Vagina (tissue), 2 donors: ENCODE measurements around the gene RGS3. TPM values are rescaled to one million over a fixed set of nuclear protein-coding genes. Genes with fewer than 3 reads are reported as not detected.

Source experiments
- DNase-seq, 2 donors: peaks; one replicate each; pipeline ENCODE4 v3.0.0-alpha.2; 2017; ENCODE audit errors: extremely low spot score in 2 of 2
- H3K27ac ChIP-seq: fragments of 200-600 bp; sonication (generic); one replicate; pipeline ENCODE4 v1.5.1; 2019
- H3K27me3 ChIP-seq: fragments of 200-600 bp; sonication (generic); one replicate; pipeline ENCODE4 v1.5.1; 2019
- H3K36me3 ChIP-seq, 2 donors: fragments of 200-600 bp; sonication (generic); one replicate each; pipeline ENCODE4 v1.5.1; 2017 to 2019
- H3K4me1 ChIP-seq: fragments of 200-600 bp; sonication (generic); one replicate; pipeline ENCODE4 v1.5.1; 2019
- H3K4me3 ChIP-seq, 2 donors: fragments of 200-600 bp; sonication (generic); 1 replicate in 1 of 2; 2 replicates in 1 of 2; pipeline ENCODE4 v1.5.1; 2016 to 2019
- H3K9me3 ChIP-seq: fragments of 200-600 bp; sonication (generic); one replicate; pipeline ENCODE4 v1.5.1; 2019
- POLR2A ChIP-seq, 2 donors: fragments of 450-650 bp; IDR thresholded peaks; one replicate each; pipeline ENCODE4 v1.6.1; 2017; ENCODE audit warnings: antibody characterized with exemption in 2 of 2, mild to moderate bottlenecking in 2 of 2, moderate library complexity in 2 of 2
- POLR2AphosphoS5 ChIP-seq, 2 donors: sonication (generic); formaldehyde crosslinking; IDR thresholded peaks; one replicate each; pipeline ENCODE4 v1.9.0; 2017; ENCODE audit warnings: antibody characterized with exemption in 2 of 2, mild to moderate bottlenecking in 2 of 2, low read depth in 1 of 2; ENCODE audit not compliant: insufficient read depth in 1 of 2
- intact Hi-C: fragments of 100-400 bp; cut with DNase I; formaldehyde crosslinking; loops from one replicate; pipeline ENCODE4 v1.15.1; 2023
- total RNA-seq: library from RNA; depleted of rRNA; stranded (reverse); fragments of >200 nt; gene quantifications from one replicate; pipeline ENCODE4 v1.2.3, GENCODE V29; 2016
- TF ChIP-seq, protein P1 (sequence below), 3 experiments: fragments of 450-650 bp in 2 of 3; fragments of 200-600 bp in 1 of 3; sonication (generic) in 1 of 3; IDR thresholded peaks; one replicate each; pipeline ENCODE4 v1.5.1; 2017 to 2019; ENCODE audit warnings: antibody characterized with exemption in 3 of 3, mild to moderate bottlenecking in 2 of 3, moderate library complexity in 2 of 3

RGS3 gene
- total RNA-seq, 1 donor from 2014 or later: 27.0 TPM

DNA sequence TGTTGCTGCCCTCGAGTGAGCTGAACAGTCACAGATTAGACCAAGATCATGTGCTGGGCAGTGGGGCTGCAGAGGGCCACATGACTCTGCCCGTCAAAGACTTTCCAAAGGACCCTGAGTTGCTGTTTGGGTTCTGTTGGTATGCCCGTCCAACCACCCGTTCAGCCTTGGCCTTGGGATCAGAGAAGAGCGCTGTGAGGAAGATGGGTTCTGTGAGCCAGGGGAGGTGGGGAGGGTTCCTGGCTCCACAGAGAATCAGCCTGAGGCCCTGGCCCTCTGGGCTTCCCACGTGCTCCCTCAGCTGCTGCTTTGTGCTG is 72.6 kb downstream of the RGS3 start:
- peaks cover 5% of the 10 kb centered on the region for H3K4me1 ChIP-seq
- H3K27me3 ChIP-seq: no peaks in the 10 kb centered on the region
- no peak for DNase-seq
- no peaks in the 10 kb centered on the region for H3K36me3 ChIP-seq
- TF ChIP-seq POLR2A (IDR thresholded peaks at IDR 0.05): no peak
- TF ChIP-seq, protein P1, sequence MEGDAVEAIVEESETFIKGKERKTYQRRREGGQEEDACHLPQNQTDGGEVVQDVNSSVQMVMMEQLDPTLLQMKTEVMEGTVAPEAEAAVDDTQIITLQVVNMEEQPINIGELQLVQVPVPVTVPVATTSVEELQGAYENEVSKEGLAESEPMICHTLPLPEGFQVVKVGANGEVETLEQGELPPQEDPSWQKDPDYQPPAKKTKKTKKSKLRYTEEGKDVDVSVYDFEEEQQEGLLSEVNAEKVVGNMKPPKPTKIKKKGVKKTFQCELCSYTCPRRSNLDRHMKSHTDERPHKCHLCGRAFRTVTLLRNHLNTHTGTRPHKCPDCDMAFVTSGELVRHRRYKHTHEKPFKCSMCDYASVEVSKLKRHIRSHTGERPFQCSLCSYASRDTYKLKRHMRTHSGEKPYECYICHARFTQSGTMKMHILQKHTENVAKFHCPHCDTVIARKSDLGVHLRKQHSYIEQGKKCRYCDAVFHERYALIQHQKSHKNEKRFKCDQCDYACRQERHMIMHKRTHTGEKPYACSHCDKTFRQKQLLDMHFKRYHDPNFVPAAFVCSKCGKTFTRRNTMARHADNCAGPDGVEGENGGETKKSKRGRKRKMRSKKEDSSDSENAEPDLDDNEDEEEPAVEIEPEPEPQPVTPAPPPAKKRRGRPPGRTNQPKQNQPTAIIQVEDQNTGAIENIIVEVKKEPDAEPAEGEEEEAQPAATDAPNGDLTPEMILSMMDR (IDR thresholded peaks at IDR 0.05): no peak
- no peak for TF ChIP-seq POLR2AphosphoS5 (IDR thresholded peaks at IDR 0.05; ENCODE audit: insufficient read depth in 1 of 2, low read depth in 1 of 2)
- no peaks in the 10 kb centered on the region for H3K9me3 ChIP-seq
- H3K27ac ChIP-seq: peak overlapping the region; percentile 12
- intact Hi-C loops: no loop called here
- H3K4me3 ChIP-seq: no peak overlapping the region

DNA sequence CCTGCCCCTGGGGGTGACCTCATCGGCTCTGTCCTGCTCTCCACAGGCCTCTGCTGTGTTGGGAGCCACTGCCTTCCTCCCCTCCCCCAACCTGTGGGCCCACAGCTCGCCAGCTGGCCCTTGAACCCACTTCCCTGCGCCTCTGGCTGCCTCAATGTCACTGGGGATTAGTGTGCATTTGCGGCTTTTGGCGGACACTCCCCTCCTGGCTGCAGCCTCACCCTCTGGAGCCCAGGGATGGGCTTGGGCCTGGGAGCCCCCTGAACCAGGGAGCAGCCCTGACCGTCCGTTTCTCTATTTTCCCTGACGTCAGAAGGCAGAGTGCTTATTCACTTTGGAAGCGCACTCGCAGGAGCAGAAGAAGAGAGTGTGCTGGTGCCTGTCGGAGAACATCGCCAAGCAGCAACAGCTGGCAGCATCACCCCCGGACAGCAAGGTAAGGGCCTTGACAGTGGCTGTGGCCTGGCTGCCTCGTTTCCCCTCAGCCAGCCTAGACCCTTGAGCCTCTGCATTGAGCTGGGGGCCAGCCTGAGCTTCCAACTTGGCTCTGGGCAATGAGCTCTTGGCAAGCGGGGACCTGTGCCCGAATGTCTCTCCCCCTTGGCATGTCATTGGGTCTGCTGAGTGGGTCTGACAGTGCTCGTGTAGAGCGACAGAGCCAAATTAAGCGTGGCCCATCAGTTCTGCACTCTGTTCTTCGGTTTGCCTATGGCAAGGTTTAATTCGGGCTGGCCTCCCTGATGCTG is 73.1 kb downstream of the RGS3 start:
- Histone ChIP-seq H3K27me3 (no peaks in the 10 kb centered on the region), H3K9me3 (no peaks in the 10 kb centered on the region), H3K4me3 (no peak overlapping the region), H3K36me3 (no peaks in the 10 kb centered on the region), H3K27ac (peak overlapping the region; percentile 12), H3K4me1 (peaks cover 5% of the 10 kb centered on the region)
- TF ChIP-seq POLR2A (IDR thresholded peaks at IDR 0.05) (no peak), POLR2AphosphoS5 (IDR thresholded peaks at IDR 0.05; ENCODE audit: insufficient read depth in 1 of 2, low read depth in 1 of 2) (peak in 1 of 2 donors; percentile 44)
- TF ChIP-seq, protein P1 (IDR thresholded peaks at IDR 0.05): no peak
- DNase-seq: no peak
- intact Hi-C loops: no loop called here

DNA sequence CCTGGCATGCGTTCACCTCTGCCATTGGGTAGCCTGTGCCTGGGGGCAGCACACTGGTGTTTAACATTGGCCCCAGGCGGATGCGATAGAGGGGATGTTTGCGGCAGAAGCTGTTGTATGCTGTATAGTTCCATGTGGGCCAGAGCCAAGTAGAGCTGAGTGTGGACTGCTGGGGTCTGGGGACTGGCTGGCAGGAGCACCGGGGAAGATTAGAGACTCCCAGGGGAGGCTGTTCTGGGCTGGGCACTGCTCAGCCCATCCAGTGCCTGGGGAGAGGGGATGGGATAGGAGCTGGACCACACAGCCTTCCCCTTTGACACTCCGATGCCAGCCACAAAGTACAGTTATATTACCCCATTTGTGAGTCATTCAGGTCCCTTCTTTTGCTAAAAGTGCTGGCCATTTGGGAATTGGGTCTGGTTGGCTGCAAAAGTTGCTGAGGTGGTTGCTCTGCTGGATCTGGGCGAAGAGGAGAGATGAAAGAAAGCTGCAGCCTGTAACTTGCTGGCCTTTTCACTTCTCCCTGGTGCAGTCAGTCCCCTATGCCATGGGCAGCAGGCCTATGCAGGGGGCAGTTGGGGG is 73.8 kb downstream of the RGS3 start:
- no peak overlapping the region for H3K4me3 ChIP-seq

DNA sequence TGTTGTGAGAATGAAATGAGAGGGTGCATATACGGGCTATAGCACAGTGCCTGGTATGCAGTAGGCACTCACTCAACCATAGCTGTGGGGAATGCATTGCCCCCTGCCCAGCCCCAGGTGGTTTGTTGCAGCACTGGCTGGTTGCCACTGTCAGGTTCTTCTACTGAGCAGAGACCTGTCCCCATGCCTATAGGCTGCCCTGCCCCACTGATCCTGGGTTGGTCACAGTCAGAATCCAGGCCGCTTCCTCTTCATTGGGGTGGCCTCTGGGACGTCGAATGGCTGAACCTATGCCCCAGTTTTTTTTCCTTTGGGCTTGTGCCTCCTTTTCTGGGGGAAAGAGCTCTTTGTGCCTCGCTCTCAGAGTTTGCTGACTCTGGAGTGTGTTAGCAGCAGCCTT is 74.6 kb downstream of the RGS3 start:
- H3K9me3 ChIP-seq: no peaks in the 10 kb centered on the region
- H3K4me3 ChIP-seq: no peak overlapping the region
- no peaks in the 10 kb centered on the region for H3K36me3 ChIP-seq
- no peak overlapping the region for H3K27ac ChIP-seq
- intact Hi-C loops: no loop called here
- no peak for TF ChIP-seq POLR2AphosphoS5 (IDR thresholded peaks at IDR 0.05; ENCODE audit: insufficient read depth in 1 of 2, low read depth in 1 of 2)
- no peak for TF ChIP-seq POLR2A (IDR thresholded peaks at IDR 0.05)
- TF ChIP-seq, protein P1 (IDR thresholded peaks at IDR 0.05): no peak
- H3K4me1 ChIP-seq: peaks cover 5% of the 10 kb centered on the region
- DNase-seq: no peak
- H3K27me3 ChIP-seq: no peaks in the 10 kb centered on the region

More for the DNA sequence above, 73.8 kb downstream of the RGS3 start:
- no peak for TF ChIP-seq POLR2A (IDR thresholded peaks at IDR 0.05)
- TF ChIP-seq, protein P1 (IDR thresholded peaks at IDR 0.05): no peak
- peak in 1 of 2 donors; percentile 14 for TF ChIP-seq POLR2AphosphoS5 (IDR thresholded peaks at IDR 0.05; ENCODE audit: insufficient read depth in 1 of 2, low read depth in 1 of 2)
- DNase-seq: no peak
- Histone ChIP-seq H3K9me3 (no peaks in the 10 kb centered on the region), H3K4me1 (peaks cover 5% of the 10 kb centered on the region), H3K27me3 (no peaks in the 10 kb centered on the region), H3K36me3 (no peaks in the 10 kb centered on the region), H3K27ac (no peak overlapping the region)
- intact Hi-C loops: no loop called here
